G401 (cell line): ENCODE results near the gene PTPRR. TPM values are rescaled to one million over a fixed set of nuclear protein-coding genes. Genes with fewer than 3 reads are reported as not detected.

ENCODE experiments used
- DNase-seq: peaks from one replicate; pipeline ENCODE4 v3.0.0-alpha.2; 2015; ENCODE audit warnings: low spot score
- in situ Hi-C: cut with HindIII; loops from 2 replicates; pipeline ENCODE4 v1.10.0; 2016; ENCODE audit warnings: low sequenced_read_pairs, mixed read lengths
- total RNA-seq: library from RNA; depleted of rRNA; stranded (reverse); fragments of >200 nt; shearing (Covaris generic); gene quantifications from 2 replicates; pipeline ENCODE4 v1.2.3, GENCODE V29; 2014; rRNA removed

PTPRR gene
- not detected in 2 replicates for total RNA-seq

- peak; percentile 88 for DNase-seq
- in situ Hi-C loops, result no loop called here
These were observed at the start of gene PTPRR for GRCh38 chr12:70920251-70920851. PTPRR (minus strand) TSS chr12:70920738; CDS start chr12:70920390, 348 bp downstream.

GRCh38 chr12:70966996-70967790, 46.7 kb upstream of the PTPRR start:
- DNase-seq, result no peak
- in situ Hi-C loops, result no loop called here

GRCh38 chr12:70966046-70966445, 45.5 kb upstream of the PTPRR start:
- in situ Hi-C loops, result no loop called here

GRCh38 chr12:70964867-70965510, 44.5 kb upstream of the PTPRR start:
- DNase-seq, result no peak
- in situ Hi-C loops, result no loop called here

More at GRCh38 chr12:70966046-70966445, 45.5 kb upstream of the PTPRR start:
- DNase-seq, result no peak

GRCh38 chr12:70963081-70963660, 42.6 kb upstream of the PTPRR start:
- no peak for DNase-seq
- in situ Hi-C loops, result no loop called here

GRCh38 chr12:70962226-70962794, 41.8 kb upstream of the PTPRR start:
- in situ Hi-C loops, result no loop called here
- no peak for DNase-seq

GRCh38 chr12:70960484-70960883, 39.9 kb upstream of the PTPRR start:
- in situ Hi-C loops, result no loop called here
- DNase-seq, result no peak

GRCh38 chr12:70955415-70955814, 34.9 kb upstream of the PTPRR start:
- in situ Hi-C loops, result no loop called here
- no peak for DNase-seq

- DNase-seq, result no peak
- in situ Hi-C loops, result no loop called here
These were observed 29.9 kb upstream of the PTPRR start for GRCh38 chr12:70950451-70950850.

GRCh38 chr12:70948976-70949336, 28.4 kb upstream of the PTPRR start:
- in situ Hi-C loops, result no loop called here
- DNase-seq, result peak; percentile 31

GRCh38 chr12:70948236-70948975, 27.9 kb upstream of the PTPRR start:
- in situ Hi-C loops, result no loop called here
- no peak for DNase-seq

GRCh38 chr12:70936203-70936813, 15.8 kb upstream of the PTPRR start:
- no peak for DNase-seq
- in situ Hi-C loops, result no loop called here

- in situ Hi-C loops, result no loop called here
- DNase-seq, result no peak
These were observed 12.6 kb upstream of the PTPRR start for GRCh38 chr12:70933133-70933532.

- in situ Hi-C loops, result no loop called here
These were observed 8.5 kb upstream of the PTPRR start for GRCh38 chr12:70929029-70929428.

GRCh38 chr12:70928071-70928470, 7.5 kb upstream of the PTPRR start:
- in situ Hi-C loops, result no loop called here
- no peak for DNase-seq

More at GRCh38 chr12:70929029-70929428, 8.5 kb upstream of the PTPRR start:
- no peak for DNase-seq

GRCh38 chr12:70927356-70927755, 6.8 kb upstream of the PTPRR start:
- DNase-seq, result no peak
- in situ Hi-C loops, result no loop called here

GRCh38 chr12:70925539-70925938, 5.0 kb upstream of the PTPRR start:
- DNase-seq, result no peak
- in situ Hi-C loops, result no loop called here

GRCh38 chr12:70920891-70921290, 353 bp upstream of the PTPRR start:
- in situ Hi-C loops, result no loop called here
- DNase-seq, result peak; percentile 75
